ENCODE data around the gene HS6ST1. TPM values are rescaled to one million over a fixed set of nuclear protein-coding genes. Genes with fewer than 3 reads are reported as not detected.

HS6ST1 gene
- total and polyA plus RNA-seq, 2 donors (not counting 3 experiments of a cell fraction or from before 2014, with no cell fraction given) = 12.8 to 19.4 TPM

DNA sequence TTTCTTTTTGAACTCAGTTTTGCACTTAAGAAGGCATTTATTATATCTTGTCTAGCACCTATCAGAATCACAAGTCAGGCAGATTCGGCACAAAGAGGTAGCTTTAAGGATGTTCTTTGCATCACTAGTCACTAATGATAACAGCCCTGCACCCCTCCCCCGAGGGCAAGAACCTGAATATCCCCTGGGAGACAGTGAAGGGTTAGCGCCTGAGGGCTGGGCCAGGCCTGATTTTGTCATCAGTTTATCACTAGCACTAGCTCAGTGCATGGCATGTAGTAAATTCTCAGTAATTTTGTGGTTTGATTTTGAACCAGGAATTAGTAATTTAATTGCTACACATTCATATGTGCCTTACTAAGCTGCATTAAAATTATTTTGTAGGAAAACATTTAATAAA, 23.9 kb upstream of the HS6ST1 start:
- FAIRE-seq = no peak
- dilution Hi-C loops (cut with MboI; ENCODE audit: extremely low pct_ligation_motif_present, low sequenced_read_pairs) (no loop called here), intact Hi-C loops (cut with micrococcal nuclease) (no loop called here)
- no peak overlapping the region for H3K4me2 ChIP-seq (ENCODE audit: insufficient read depth, low read length)
- H3K79me2 ChIP-seq (ENCODE audit: control insufficient read depth, insufficient read depth, low read length) = no peaks in the 10 kb centered on the region
- no peaks in the 10 kb centered on the region for H3K4me1 ChIP-seq (ENCODE audit: control insufficient read depth, extremely low read depth, insufficient read depth, low read length)
- H3K9me1 ChIP-seq (replicated peaks; ENCODE audit: control insufficient read depth, extremely low read depth, insufficient read depth, low read length) = no peaks in the 10 kb centered on the region
- DNase-seq (ENCODE audit: low read depth, low spot score) = no peak
- H3K9me3 ChIP-seq (replicated peaks; ENCODE audit: control insufficient read depth, insufficient read depth, low read length) = no peaks in the 10 kb centered on the region
- H2AFZ ChIP-seq (ENCODE audit: low read depth, low read length) = no peak overlapping the region
- CTCF ChIA-PET = interaction anchor here (1.3 kb wide), 1 partner anchor 9 kb away, joined by 3 read pairs; no protein-coding TSS in a partner anchor
- POLR2A ChIA-PET = no interaction called here
- no peak for TF ChIP-seq JUN (IDR thresholded peaks at IDR 0.05; ENCODE audit: borderline replicate concordance, insufficient read depth, insufficient read length, low read depth)
- TF ChIP-seq FOS (IDR thresholded peaks at IDR 0.05; ENCODE audit: borderline replicate concordance, insufficient read depth, low read length) = no peak
- TF ChIP-seq GATA2 (IDR thresholded peaks at IDR 0.05; ENCODE audit: insufficient read depth, insufficient read length, low read depth, low read length) = no peak
- TF ChIP-seq, protein P1, sequence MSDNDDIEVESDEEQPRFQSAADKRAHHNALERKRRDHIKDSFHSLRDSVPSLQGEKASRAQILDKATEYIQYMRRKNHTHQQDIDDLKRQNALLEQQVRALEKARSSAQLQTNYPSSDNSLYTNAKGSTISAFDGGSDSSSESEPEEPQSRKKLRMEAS (IDR thresholded peaks at IDR 0.05; ENCODE audit: insufficient read depth, insufficient read length) = no peak
- no peak for TF ChIP-seq POLR2AphosphoS5 (IDR thresholded peaks at IDR 0.05; ENCODE audit: insufficient read depth, low read depth, low read length)
- TF ChIP-seq EZH2 (IDR thresholded peaks at IDR 0.05; ENCODE audit: borderline replicate concordance, low read depth, low read length, severe bottlenecking) = no peak
- TF ChIP-seq POLR2A (IDR thresholded peaks at IDR 0.05; ENCODE audit: low read depth, low read length) = no peak
- no peaks in the 10 kb centered on the region for H3K36me3 ChIP-seq (ENCODE audit: control insufficient read depth in 2 of 2, extremely low read depth in 1 of 2, insufficient read depth in 2 of 2, low read length in 2 of 2)
- no peak overlapping the region for H3K9ac ChIP-seq (replicated peaks; ENCODE audit: extremely low read depth, insufficient read depth, low read length)
- no peaks in the 10 kb centered on the region for H4K20me1 ChIP-seq (replicated peaks; ENCODE audit: control insufficient read depth, extremely low read depth, insufficient read depth, low read length)
- no peak overlapping the region for H3K27ac ChIP-seq (ENCODE audit: insufficient read depth, low read depth, low read length)
- H3K4me3 ChIP-seq (replicated peaks in 1 of 3; ENCODE audit: insufficient read depth in 1 of 3, low read depth in 1 of 3, low read length in 3 of 3) = no peak overlapping the region
- H3K27me3 ChIP-seq (ENCODE audit: control insufficient read depth in 2 of 2, insufficient read depth in 2 of 2, low read length in 2 of 2) = no peaks in the 10 kb centered on the region
- no TSS peak for BruUV-seq (replicated peaks)

DNA sequence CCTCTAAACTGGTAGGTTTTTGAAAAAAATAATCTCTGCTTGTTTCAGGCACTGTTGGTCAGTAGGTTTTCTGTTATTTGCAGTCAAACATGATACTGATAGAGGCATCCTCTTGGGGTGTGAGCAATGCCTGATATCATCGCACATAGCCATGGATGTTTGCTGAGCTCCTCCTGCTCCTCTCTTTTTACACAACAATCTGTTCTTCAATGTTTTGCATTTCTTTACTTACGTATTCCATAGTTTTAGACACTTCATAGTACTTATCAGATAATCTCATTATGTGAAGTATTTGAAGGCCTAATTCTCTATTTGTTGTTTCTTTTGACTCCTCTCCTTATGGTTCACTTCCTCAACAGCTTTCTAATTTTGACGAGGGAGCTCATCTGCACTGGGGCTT, 23.0 kb upstream of the HS6ST1 start:
- Histone ChIP-seq H3K9me1 (replicated peaks; ENCODE audit: control insufficient read depth, extremely low read depth, insufficient read depth, low read length) (no peaks in the 10 kb centered on the region), H3K4me2 (ENCODE audit: insufficient read depth, low read length) (no peak overlapping the region), H3K4me3 (replicated peaks in 1 of 3; ENCODE audit: insufficient read depth in 1 of 3, low read depth in 1 of 3, low read length in 3 of 3) (no peak overlapping the region), H3K79me2 (ENCODE audit: control insufficient read depth, insufficient read depth, low read length) (no peaks in the 10 kb centered on the region), H4K20me1 (replicated peaks; ENCODE audit: control insufficient read depth, extremely low read depth, insufficient read depth, low read length) (no peaks in the 10 kb centered on the region), H3K4me1 (ENCODE audit: control insufficient read depth, extremely low read depth, insufficient read depth, low read length) (no peaks in the 10 kb centered on the region), H3K27ac (ENCODE audit: insufficient read depth, low read depth, low read length) (no peak overlapping the region), H3K9ac (replicated peaks; ENCODE audit: extremely low read depth, insufficient read depth, low read length) (no peak overlapping the region), H3K27me3 (ENCODE audit: control insufficient read depth in 2 of 2, insufficient read depth in 2 of 2, low read length in 2 of 2) (no peaks in the 10 kb centered on the region), H3K36me3 (ENCODE audit: control insufficient read depth in 2 of 2, extremely low read depth in 1 of 2, insufficient read depth in 2 of 2, low read length in 2 of 2) (no peaks in the 10 kb centered on the region), H2AFZ (ENCODE audit: low read depth, low read length) (no peak overlapping the region), H3K9me3 (replicated peaks; ENCODE audit: control insufficient read depth, insufficient read depth, low read length) (no peaks in the 10 kb centered on the region)
- POLR2A ChIA-PET = no interaction called here
- DNase-seq (ENCODE audit: low read depth, low spot score) = no peak
- dilution Hi-C loops (cut with MboI; ENCODE audit: extremely low pct_ligation_motif_present, low sequenced_read_pairs) = no loop called here
- TF ChIP-seq EZH2 (IDR thresholded peaks at IDR 0.05; ENCODE audit: borderline replicate concordance, low read depth, low read length, severe bottlenecking) (no peak), JUN (IDR thresholded peaks at IDR 0.05; ENCODE audit: borderline replicate concordance, insufficient read depth, insufficient read length, low read depth) (no peak)
- BruUV-seq (replicated peaks) = no TSS peak
- intact Hi-C loops (cut with micrococcal nuclease) = no loop called here
- CTCF ChIA-PET = interaction anchor here (1.3 kb wide), 1 partner anchor 8 kb away, joined by 3 read pairs; no protein-coding TSS in a partner anchor
- no peak for FAIRE-seq
